HG02852 (cell line): Measurements from ENCODE around the gene FBH1.
A peak's percentile ranks its signal among the peaks of the same experiment; 100 is the strongest.

ENCODE experiments used
- ATAC-seq: cut with Tn5 transposase; IDR thresholded peaks from one replicate; pipeline ENCODE4 v1.9.1; 2021; ENCODE audit warnings: mild to moderate bottlenecking, moderate library complexity; ENCODE audit not compliant: unreplicated experiment

FBH1 gene

GRCh38 chr10:5975641-5976473 is 85.8 kb downstream of the FBH1 start:
- peak; percentile 52 for ATAC-seq

- peak; percentile 16 for ATAC-seq
Measured at GRCh38 chr10:5976512-5977470, 86.7 kb downstream of the FBH1 start.

DNA sequence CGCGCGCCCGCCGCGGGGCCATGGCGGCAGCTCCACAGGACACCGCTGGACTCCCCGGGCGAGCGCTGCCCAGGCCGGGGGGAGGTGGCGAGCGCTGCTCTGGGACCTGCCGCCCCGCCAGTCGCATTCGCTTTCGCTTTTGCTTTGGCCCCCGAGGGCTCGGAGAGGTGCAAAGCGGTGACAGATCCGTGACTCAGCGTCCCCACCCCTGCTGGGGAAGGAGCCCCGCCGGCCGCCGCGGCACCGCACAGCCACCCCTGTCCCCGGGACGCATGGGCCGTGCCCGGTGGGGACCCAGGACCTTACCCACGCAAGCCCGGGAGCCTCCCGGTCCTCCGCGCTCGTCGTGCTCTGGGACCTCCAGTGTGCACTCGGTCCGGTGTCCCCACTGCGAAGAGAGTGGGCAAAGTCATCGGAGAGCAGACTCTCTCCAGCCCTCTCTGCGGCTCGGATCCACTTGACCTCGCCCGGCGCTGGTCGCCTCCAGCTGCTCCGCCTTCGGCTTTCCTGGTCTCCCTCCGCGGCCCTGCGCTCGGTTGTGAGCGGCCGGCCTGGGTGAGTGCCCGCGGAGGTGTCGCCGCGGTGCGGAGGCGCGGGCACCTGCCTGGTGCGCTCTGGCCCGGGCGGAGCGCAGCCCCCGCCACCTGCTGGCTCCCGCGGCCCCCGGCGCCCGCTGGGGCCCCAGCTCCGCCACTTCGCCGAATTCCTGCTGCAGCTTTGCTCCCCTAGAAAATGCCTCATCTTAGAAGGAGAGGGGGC is 87.6 kb downstream of the FBH1 start, which contains the start of gene IL15RA:
IL15RA (minus strand) TSS at position 73 of the 759 bp plus-strand sequence; CDS start at position 22, 51 bp downstream.
- ATAC-seq = peak; percentile 69

- ATAC-seq = no peak
Measured at GRCh38 chr10:5978230-5978489, 88.1 kb downstream of the FBH1 start.

DNA sequence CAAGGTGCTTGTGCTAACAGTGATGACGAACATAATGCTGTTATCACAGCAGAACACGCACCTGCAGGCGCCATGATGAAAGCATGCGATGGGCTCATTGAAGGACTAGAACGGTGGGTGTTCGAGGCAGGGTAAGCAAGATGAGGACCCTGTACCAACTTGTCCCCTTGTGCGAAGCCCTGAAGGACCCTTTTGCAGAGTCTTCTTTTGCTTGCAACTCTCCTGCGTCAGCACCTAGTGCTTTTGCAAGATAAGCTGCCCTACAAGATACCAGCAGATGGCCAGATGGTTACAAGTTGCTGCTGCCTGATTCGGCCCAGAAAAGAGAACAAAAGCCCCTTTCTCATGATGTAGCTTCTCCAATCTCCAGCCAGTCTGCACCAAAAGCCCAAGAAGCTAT is 91.5 kb downstream of the FBH1 start:
- no peak for ATAC-seq

DNA sequence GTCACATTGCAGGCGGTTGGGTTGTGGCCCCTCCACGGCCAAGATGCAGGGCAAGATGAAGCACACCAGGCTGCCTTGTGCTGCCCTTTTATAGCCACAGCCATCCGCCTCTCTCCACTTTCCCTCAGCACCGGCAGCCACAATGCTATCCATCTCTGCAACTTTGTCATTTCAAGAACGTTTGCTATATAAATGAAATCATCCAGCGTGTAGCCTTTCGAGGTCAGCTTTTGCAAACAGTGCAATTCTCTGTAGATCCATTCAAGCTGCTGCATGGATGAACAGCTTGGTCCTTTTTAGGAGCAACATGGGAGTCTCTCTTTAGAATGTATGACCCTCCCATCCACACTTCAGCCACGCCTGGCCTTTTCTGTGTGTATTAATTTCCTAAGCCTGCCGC is 93.7 kb downstream of the FBH1 start:
- no peak for ATAC-seq

DNA sequence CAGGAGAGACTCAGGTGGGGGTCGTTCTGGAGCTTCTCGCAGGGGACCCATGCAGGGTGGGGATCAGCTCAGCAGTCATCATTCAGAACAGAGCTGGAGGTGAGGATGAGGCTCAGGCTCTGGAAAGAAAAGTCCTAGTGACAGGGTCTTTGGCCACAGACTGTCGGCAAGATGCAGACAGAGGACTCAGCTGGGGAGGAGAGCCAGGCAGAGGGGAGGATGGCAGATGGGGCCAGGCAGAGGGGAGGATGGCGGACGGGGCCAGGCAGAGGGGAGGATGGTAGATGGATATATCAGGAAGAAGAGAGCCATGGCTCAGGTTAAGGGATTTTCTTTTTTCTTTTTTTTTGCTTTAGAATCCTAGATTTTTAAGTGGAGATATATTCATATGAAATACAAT is 95.0 kb downstream of the FBH1 start:
- ATAC-seq = no peak
